GM12878 (cell line): ENCODE data around the gene DPP6. TPM values are rescaled to one million over a fixed set of nuclear protein-coding genes. Genes with fewer than 3 reads are reported as not detected.

Experiments used
- ATAC-seq: fragments of 200-7000 bp; cut with Tn5 transposase; 3 replicates; pipeline ENCODE4 v1.9.1; 2020; ENCODE audit warnings: mild to moderate bottlenecking, moderate library complexity
- BruUV-seq: library from RNA; stranded (reverse); fragments of 400-500 nt; replicated peaks from 2 replicates; lab custom pipeline; 2021; lab: Mats Ljungman, UMichigan
- CTCF ChIA-PET: fragments of 300-600 bp; sonication (Branson Sonifier 250); formaldehyde crosslinking; extraction: SDS; loops from one replicate; lab custom pipeline; 2021; ENCODE audit warnings: inconsistent platforms; lab: Yijun Ruan, JAX
- POLR2A ChIA-PET: fragments of 350-600 bp; formaldehyde crosslinking; extraction: SDS; loops from one replicate; lab custom pipeline; 2021; ENCODE audit warnings: inconsistent platforms; lab: Charles Lee
- RAD21 ChIA-PET: fragments of 300-600 bp; sonication (Branson Sonifier 250); formaldehyde crosslinking; loops from one replicate; lab custom pipeline; 2023; ENCODE audit warnings: antibody characterized with exemption; ENCODE audit not compliant: unreplicated experiment; lab: Charles Lee
- SMC1A ChIA-PET: fragments of 300-600 bp; sonication (Branson Sonifier 250); formaldehyde crosslinking; loops from one replicate; lab custom pipeline; 2023; ENCODE audit not compliant: unreplicated experiment, uncharacterized antibody; lab: Charles Lee
- DNase-seq: peaks from one replicate; pipeline ENCODE4 v3.0.0-alpha.2; 2011; ENCODE audit warnings: low read depth, low spot score
- FAIRE-seq: peaks from 3 replicates; lab custom pipeline; 2011; peaks lifted over from hg19 to GRCh38; lab: Jason Lieb, UNC
- H2AFZ ChIP-seq: 2 replicates; pipeline ENCODE4 v1.6.0; 2011; ENCODE audit warnings: low read depth, low read length, control low read depth; ENCODE audit not compliant: control insufficient read depth
- H3K27ac ChIP-seq: 2 replicates; pipeline ENCODE4 v1.5.1; 2011; ENCODE audit warnings: control low read depth; ENCODE audit not compliant: control insufficient read depth, insufficient read depth
- H3K27me3 ChIP-seq, 2 experiments: replicated peaks in 1 of 2; 2 replicates each; pipeline versions ENCODE4 v1.6.0 to v1.6.1; 2011; ENCODE audit warnings: low read length in 1 of 2; ENCODE audit not compliant: control insufficient read depth in 2 of 2, insufficient read depth in 2 of 2
- H3K36me3 ChIP-seq, 2 experiments: 2 replicates each; pipeline ENCODE4 v1.5.1; 2011; ENCODE audit warnings: low read length in 1 of 2; ENCODE audit not compliant: control insufficient read depth in 2 of 2, insufficient read depth in 2 of 2
- H3K4me1 ChIP-seq: 2 replicates; pipeline ENCODE4 v1.6.1; 2011; ENCODE audit warnings: mild to moderate bottlenecking, low read length, moderate library complexity, mixed read lengths; ENCODE audit not compliant: control insufficient read depth, insufficient read depth
- H3K4me2 ChIP-seq: 2 replicates; pipeline ENCODE4 v1.6.0; 2011; ENCODE audit warnings: control low read depth; ENCODE audit not compliant: control insufficient read depth, insufficient read depth
- H3K4me3 ChIP-seq: fragments of 200-600 bp; sonication (generic); 2 replicates; pipeline ENCODE4 v1.5.1; 2016
- H3K79me2 ChIP-seq: 2 replicates; pipeline ENCODE4 v1.6.0; 2011; ENCODE audit warnings: low read length; ENCODE audit not compliant: control insufficient read depth, insufficient read depth
- H3K9ac ChIP-seq: 2 replicates; pipeline ENCODE4 v1.8.0; 2011; ENCODE audit warnings: low read length, control low read depth, mixed read lengths; ENCODE audit not compliant: control insufficient read depth, insufficient read depth
- H3K9me3 ChIP-seq: replicated peaks from 3 replicates; pipeline ENCODE4 v1.5.1; 2011; ENCODE audit warnings: mild to moderate bottlenecking, low read length; ENCODE audit not compliant: control insufficient read depth, insufficient read depth
- H4K20me1 ChIP-seq: 2 replicates; pipeline ENCODE4 v1.6.0; 2011; ENCODE audit not compliant: control insufficient read depth, insufficient read depth
- CBFB ChIP-seq: IDR thresholded peaks from 2 replicates; pipeline ENCODE4 v1.6.1; 2016; ENCODE audit warnings: antibody characterized with exemption, low read depth
- FOXM1 ChIP-seq: IDR thresholded peaks from 2 replicates; pipeline ENCODE4 v1.6.1; 2012; ENCODE audit warnings: low read depth, mild to moderate bottlenecking, inconsistent platforms, low read length, moderate library complexity
- GABPA ChIP-seq: IDR thresholded peaks from 2 replicates; pipeline ENCODE4 v1.6.1; 2014; ENCODE audit warnings: antibody characterized with exemption, low read depth, mild to moderate bottlenecking, inconsistent platforms
- LARP7 ChIP-seq: fragments of 450-650 bp; IDR thresholded peaks from 2 replicates; pipeline ENCODE4 v1.6.1; 2017; ENCODE audit warnings: mild to moderate bottlenecking
- RUNX3 ChIP-seq: IDR thresholded peaks from 2 replicates; pipeline ENCODE4 v1.6.1; 2012; ENCODE audit warnings: low read length, inconsistent platforms
- SREBF1 ChIP-seq: IDR thresholded peaks from 2 replicates; pipeline ENCODE4 v1.6.1; 2012; ENCODE audit warnings: mild to moderate bottlenecking, low read length
- SUZ12 ChIP-seq: fragments of 200-600 bp; sonication (generic); IDR thresholded peaks from one replicate; pipeline ENCODE4 v1.6.1; 2018; ENCODE audit warnings: antibody characterized with exemption, mild to moderate bottlenecking; ENCODE audit not compliant: unreplicated experiment
- TCF3 ChIP-seq: IDR thresholded peaks from 2 replicates; pipeline ENCODE4 v1.6.1; 2012; ENCODE audit warnings: low read depth, mild to moderate bottlenecking, low read length, borderline replicate concordance; ENCODE audit not compliant: insufficient read depth
- ZSCAN29 ChIP-seq: fragments of 450-650 bp; IDR thresholded peaks from 2 replicates; pipeline ENCODE4 v1.6.1; 2017; ENCODE audit warnings: mild to moderate bottlenecking, moderate library complexity
- ZZZ3 ChIP-seq: IDR thresholded peaks from 2 replicates; pipeline ENCODE4 v1.6.1; 2011; ENCODE audit warnings: low read depth; ENCODE audit not compliant: control insufficient read depth, insufficient read length
- WGBS: methylation state at CpG from one replicate; pipeline ENCODE4 v1.1.6; 2016; ENCODE audit warnings: low lambda C conversion rate; ENCODE audit not compliant: insufficient replicate concordance, insufficient coverage; ENCODE audit errors: missing lambda C conversion rate; 5-methylcytosine and 5-hydroxymethylcytosine counted together
- in situ Hi-C: fragments of 300-500 bp; cut with MboI; formaldehyde crosslinking; loops from 9 replicates; pipeline ENCODE4 v1.14.3; 2018; ENCODE audit warnings: mixed read lengths
- intact Hi-C: fragments of 100-400 bp; cut with micrococcal nuclease; formaldehyde crosslinking; loops from one replicate; pipeline ENCODE4 v1.14.2; 2022; ENCODE audit not compliant: unreplicated experiment
- polyA plus RNA-seq, 11 experiments: library from polyadenylated mRNA; depleted of rRNA in 4 of 11; unstranded in 6 of 11; stranded (reverse) in 5 of 11; fragments of >200 nt; fragmentation: Nextera tagmentation in 4 of 11; fragmentation: Illumina TruSeq in 1 of 11; extraction: Ambion mirVana in 4 of 11; extraction: Trizol in 1 of 11; gene quantifications; 1 replicate in 1 of 11; 2 replicates in 10 of 11; pipeline versions ENCODE4 v1.2.1 to v1.2.3, GENCODE V29; 2011 to 2016; ENCODE audit warnings: inconsistent platforms in 2 of 11, missing spikeins in 2 of 11, low read depth in 1 of 11
- total RNA-seq, 4 experiments: library from RNA; depleted of rRNA in 3 of 4; stranded (reverse); fragments of >200 nt in 3 of 4; fragmentation: Illumina TruSeq in 1 of 4; extraction: Trizol in 1 of 4; gene quantifications; 2 replicates each; pipeline versions ENCODE4 v1.2.1 to v1.2.3, GENCODE V29; 2013 to 2021
- TF ChIP-seq, protein P1 (sequence below): fragments of 450-650 bp; formaldehyde crosslinking; IDR thresholded peaks from 2 replicates; pipeline ENCODE4 v1.4.0; 2020; ENCODE audit warnings: mild to moderate bottlenecking, moderate library complexity
- TF ChIP-seq, protein P2 (sequence below): fragments of 450-650 bp; IDR thresholded peaks from 2 replicates; pipeline ENCODE4 v1.6.1; 2017; ENCODE audit warnings: antibody characterized with exemption, mild to moderate bottlenecking, moderate library complexity

Gene DPP6
- total and polyA plus RNA-seq, 10 of the 15 experiments (the other 5 are each of a cell fraction or from before 2014, with no cell fraction given): not detected

DNA sequence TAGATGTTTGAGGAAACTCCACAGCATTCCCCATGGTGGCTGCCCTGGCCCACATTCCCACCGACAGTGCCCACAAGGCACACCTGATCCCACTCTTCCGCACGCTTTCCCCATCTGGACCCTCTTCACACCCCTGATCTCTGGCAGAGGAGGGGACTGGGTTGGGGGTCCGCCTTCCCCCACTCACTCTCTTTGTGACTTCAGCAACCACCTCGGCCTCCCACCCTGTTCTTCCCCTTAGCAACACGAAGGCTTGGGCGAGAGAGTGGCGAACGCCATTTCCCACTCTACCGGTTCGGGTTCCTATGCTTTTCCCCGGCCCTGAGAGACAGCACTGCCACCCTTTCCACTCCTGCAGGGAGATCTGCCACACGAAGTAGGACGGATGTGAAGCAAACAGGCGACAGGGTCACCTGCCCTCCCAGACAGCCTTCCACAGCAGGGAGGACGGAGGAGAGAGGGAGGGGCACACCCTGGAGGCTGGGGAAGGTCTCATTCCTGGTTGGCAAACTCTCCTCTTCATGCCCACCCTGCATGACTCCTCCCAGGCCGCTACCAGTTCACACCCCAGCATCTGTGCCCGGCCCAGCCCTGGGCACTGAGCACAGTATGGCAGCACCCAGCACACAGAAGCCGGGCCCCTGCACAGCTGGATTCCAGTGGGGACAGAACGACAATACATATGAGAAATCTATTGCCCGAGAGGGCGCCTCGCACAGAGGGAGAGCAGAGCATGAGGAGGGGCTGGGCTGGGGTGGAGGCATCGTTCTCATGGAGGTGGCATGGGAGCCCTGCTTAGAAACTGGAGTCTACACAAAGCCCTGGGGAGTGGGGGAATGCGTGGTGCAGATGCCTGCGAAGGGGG is 857.3 kb downstream of the DPP6 start:
- Histone ChIP-seq H3K27ac (no peak overlapping the region), H3K4me2 (no peak overlapping the region), H3K9me3 (peaks cover 3% of the 10 kb centered on the region; the same call in 1 of the 3 replicates), H2AFZ (no peak overlapping the region), H3K9ac (no peak overlapping the region), H3K36me3 (no peaks in the 10 kb centered on the region), H3K4me3 (no peak overlapping the region), H3K27me3 (no peaks in the 10 kb centered on the region; a peak in 1 of 4 replicates), H3K4me1 (no peaks in the 10 kb centered on the region), H4K20me1 (no peaks in the 10 kb centered on the region), H3K79me2 (no peaks in the 10 kb centered on the region)
- intact Hi-C loops (loop anchor here (5.0 kb wide), 2 partner anchors 42 to 433 kb away; no protein-coding TSS in a partner anchor), in situ Hi-C loops (no loop called here)
- DNase-seq (no peak), ATAC-seq (no peak), FAIRE-seq (no peak)
- no TSS peak for BruUV-seq
- ChIA-PET SMC1A (no interaction called here), RAD21 (no interaction called here), POLR2A (no interaction called here), CTCF (no interaction called here)
- 37% methylated on average over 24 of the region's 26 CpGs for WGBS
- TF ChIP-seq TCF3 (no peak), SREBF1 (no peak), LARP7 (no peak), GABPA (no peak), CBFB (no peak), RUNX3 (no peak), ZZZ3 (no peak), FOXM1 (no peak), SUZ12 (no peak), ZSCAN29 (no peak)
- TF ChIP-seq, protein P1, sequence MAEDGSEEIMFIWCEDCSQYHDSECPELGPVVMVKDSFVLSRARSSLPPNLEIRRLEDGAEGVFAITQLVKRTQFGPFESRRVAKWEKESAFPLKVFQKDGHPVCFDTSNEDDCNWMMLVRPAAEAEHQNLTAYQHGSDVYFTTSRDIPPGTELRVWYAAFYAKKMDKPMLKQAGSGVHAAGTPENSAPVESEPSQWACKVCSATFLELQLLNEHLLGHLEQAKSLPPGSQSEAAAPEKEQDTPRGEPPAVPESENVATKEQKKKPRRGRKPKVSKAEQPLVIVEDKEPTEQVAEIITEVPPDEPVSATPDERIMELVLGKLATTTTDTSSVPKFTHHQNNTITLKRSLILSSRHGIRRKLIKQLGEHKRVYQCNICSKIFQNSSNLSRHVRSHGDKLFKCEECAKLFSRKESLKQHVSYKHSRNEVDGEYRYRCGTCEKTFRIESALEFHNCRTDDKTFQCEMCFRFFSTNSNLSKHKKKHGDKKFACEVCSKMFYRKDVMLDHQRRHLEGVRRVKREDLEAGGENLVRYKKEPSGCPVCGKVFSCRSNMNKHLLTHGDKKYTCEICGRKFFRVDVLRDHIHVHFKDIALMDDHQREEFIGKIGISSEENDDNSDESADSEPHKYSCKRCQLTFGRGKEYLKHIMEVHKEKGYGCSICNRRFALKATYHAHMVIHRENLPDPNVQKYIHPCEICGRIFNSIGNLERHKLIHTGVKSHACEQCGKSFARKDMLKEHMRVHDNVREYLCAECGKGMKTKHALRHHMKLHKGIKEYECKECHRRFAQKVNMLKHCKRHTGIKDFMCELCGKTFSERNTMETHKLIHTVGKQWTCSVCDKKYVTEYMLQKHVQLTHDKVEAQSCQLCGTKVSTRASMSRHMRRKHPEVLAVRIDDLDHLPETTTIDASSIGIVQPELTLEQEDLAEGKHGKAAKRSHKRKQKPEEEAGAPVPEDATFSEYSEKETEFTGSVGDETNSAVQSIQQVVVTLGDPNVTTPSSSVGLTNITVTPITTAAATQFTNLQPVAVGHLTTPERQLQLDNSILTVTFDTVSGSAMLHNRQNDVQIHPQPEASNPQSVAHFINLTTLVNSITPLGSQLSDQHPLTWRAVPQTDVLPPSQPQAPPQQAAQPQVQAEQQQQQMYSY (CRISPR knock-in tag): no peak
- TF ChIP-seq, protein P2, sequence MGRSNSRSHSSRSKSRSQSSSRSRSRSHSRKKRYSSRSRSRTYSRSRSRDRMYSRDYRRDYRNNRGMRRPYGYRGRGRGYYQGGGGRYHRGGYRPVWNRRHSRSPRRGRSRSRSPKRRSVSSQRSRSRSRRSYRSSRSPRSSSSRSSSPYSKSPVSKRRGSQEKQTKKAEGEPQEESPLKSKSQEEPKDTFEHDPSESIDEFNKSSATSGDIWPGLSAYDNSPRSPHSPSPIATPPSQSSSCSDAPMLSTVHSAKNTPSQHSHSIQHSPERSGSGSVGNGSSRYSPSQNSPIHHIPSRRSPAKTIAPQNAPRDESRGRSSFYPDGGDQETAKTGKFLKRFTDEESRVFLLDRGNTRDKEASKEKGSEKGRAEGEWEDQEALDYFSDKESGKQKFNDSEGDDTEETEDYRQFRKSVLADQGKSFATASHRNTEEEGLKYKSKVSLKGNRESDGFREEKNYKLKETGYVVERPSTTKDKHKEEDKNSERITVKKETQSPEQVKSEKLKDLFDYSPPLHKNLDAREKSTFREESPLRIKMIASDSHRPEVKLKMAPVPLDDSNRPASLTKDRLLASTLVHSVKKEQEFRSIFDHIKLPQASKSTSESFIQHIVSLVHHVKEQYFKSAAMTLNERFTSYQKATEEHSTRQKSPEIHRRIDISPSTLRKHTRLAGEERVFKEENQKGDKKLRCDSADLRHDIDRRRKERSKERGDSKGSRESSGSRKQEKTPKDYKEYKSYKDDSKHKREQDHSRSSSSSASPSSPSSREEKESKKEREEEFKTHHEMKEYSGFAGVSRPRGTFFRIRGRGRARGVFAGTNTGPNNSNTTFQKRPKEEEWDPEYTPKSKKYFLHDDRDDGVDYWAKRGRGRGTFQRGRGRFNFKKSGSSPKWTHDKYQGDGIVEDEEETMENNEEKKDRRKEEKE: no peak
